ENCODE measurements around the gene ST3GAL6.

DNA sequence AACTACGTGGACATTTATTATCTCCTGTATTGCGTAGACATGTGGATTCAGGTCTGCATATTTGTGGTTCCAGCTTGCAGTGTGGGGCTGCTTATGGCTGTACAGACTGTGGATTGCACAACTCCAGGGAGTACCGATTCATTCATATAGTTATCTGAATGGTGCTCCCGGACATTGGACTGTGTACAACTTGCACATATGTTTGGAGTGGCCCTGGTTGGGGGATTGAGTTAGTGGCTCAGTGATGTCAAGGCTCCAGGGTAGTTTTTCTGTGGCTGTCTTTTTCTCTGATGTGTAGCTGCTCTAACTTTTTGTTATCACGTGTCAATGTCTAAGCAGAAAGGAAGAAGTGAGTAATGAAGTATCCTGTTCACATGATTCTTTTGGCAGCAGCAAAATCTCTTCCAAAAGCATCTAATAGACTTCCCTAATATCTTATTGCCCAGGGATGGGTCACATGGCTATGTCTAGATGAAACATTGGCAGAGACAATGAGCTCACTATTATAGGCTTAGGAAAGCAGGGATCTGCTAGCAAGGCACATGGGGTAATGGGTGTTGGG lies 15.8 kb downstream of the ST3GAL6 start:
- TF ChIP-seq CTCF (conservative IDR thresholded peaks at IDR 0.05; ENCODE audit: low read depth, low read length) (no peak), MAZ (IDR thresholded peaks at IDR 0.05; ENCODE audit: borderline replicate concordance, low read depth, low read length) (peak; percentile 35; the same call in 1 of the 2 replicates), RAD21 (IDR thresholded peaks at IDR 0.05; ENCODE audit: low read length) (no peak), POLR2A (IDR thresholded peaks at IDR 0.05; ENCODE audit: low read depth, low read length) (no peak)

Measured in IMR-90 (cell line).